SK-N-SH treated with all-trans-retinoic acid at 6 μM for 48 hours (cell line): ENCODE measurements around the gene TSC2.

Experiments
- ATAC-seq: fragments of 200-7000 bp; cut with Tn5 transposase; 3 replicates; pipeline ENCODE4 v1.9.1; 2020; ENCODE audit warnings: mild to moderate bottlenecking, moderate library complexity
- ARNTL ChIP-seq: fragments of 450-650 bp; formaldehyde crosslinking; IDR thresholded peaks from 2 replicates; pipeline ENCODE4 v1.5.0; 2020; ENCODE audit warnings: low read depth, mild to moderate bottlenecking, moderate library complexity, borderline replicate concordance
- BACH2 ChIP-seq: fragments of 250-450 bp; sonication (Bioruptor Pico); IDR thresholded peaks from 2 replicates; pipeline ENCODE4 v1.9.0; 2021; ENCODE audit warnings: mild to moderate bottlenecking, borderline replicate concordance
- CSDC2 ChIP-seq: fragments of 250-450 bp; sonication (Bioruptor Pico); IDR thresholded peaks from 2 replicates; pipeline ENCODE4 v1.5.0; 2020; ENCODE audit warnings: mild to moderate bottlenecking, moderate library complexity
- ESRRG ChIP-seq: fragments of 250-450 bp; sonication (Bioruptor Pico); IDR thresholded peaks from 2 replicates; pipeline ENCODE4 v1.6.1; 2021; ENCODE audit warnings: mild to moderate bottlenecking
- GLIS3 ChIP-seq: fragments of 250-450 bp; sonication (Bioruptor Pico); IDR thresholded peaks from 2 replicates; pipeline ENCODE4 v1.5.0; 2020; ENCODE audit warnings: mild to moderate bottlenecking, moderate library complexity
- OSR1 ChIP-seq: fragments of 250-450 bp; sonication (Bioruptor Pico); IDR thresholded peaks from 2 replicates; pipeline ENCODE4 v1.8.0; 2022; ENCODE audit warnings: moderate library complexity, mild to moderate bottlenecking, inconsistent platforms
- PPARA ChIP-seq: fragments of 250-450 bp; sonication (Bioruptor Pico); IDR thresholded peaks from 2 replicates; pipeline ENCODE4 v1.5.0; 2020; ENCODE audit warnings: mild to moderate bottlenecking, borderline replicate concordance
- RARB ChIP-seq: fragments of 250-450 bp; sonication (Bioruptor Pico); IDR thresholded peaks from 2 replicates; pipeline ENCODE4 v1.8.0; 2021; ENCODE audit warnings: mild to moderate bottlenecking, moderate library complexity
- SNAI2 ChIP-seq: fragments of 250-450 bp; sonication (Bioruptor Pico); IDR thresholded peaks from 2 replicates; pipeline ENCODE4 v1.5.0; 2020; ENCODE audit warnings: mild to moderate bottlenecking, moderate library complexity
- TCF4 ChIP-seq: fragments of 250-450 bp; sonication (Bioruptor Pico); IDR thresholded peaks from 2 replicates; pipeline ENCODE4 v1.8.0; 2021; ENCODE audit warnings: mild to moderate bottlenecking, moderate library complexity, borderline replicate concordance
- ZC3H10 ChIP-seq: fragments of 250-450 bp; sonication (Bioruptor Pico); IDR thresholded peaks from 2 replicates; pipeline ENCODE4 v1.5.1; 2021; ENCODE audit warnings: mild to moderate bottlenecking, moderate library complexity
- ZFP3 ChIP-seq: fragments of 250-450 bp; sonication (Bioruptor Pico); IDR thresholded peaks from 2 replicates; pipeline ENCODE4 v1.5.0; 2020; ENCODE audit warnings: mild to moderate bottlenecking, moderate library complexity
- ZFP30 ChIP-seq: fragments of 450-650 bp; formaldehyde crosslinking; IDR thresholded peaks from 2 replicates; pipeline ENCODE4 v1.5.0; 2022; ENCODE audit warnings: mild to moderate bottlenecking, moderate library complexity
- ZNF565 ChIP-seq: fragments of 450-650 bp; formaldehyde crosslinking; conservative IDR thresholded peaks from 2 replicates; pipeline ENCODE4 v1.5.0; 2020; ENCODE audit warnings: low read depth, mild to moderate bottlenecking, moderate library complexity
- ZNF70 ChIP-seq: fragments of 450-650 bp; formaldehyde crosslinking; IDR thresholded peaks from 2 replicates; pipeline ENCODE4 v1.5.0; 2020; ENCODE audit warnings: mild to moderate bottlenecking, moderate library complexity
- ZNF8 ChIP-seq: fragments of 450-650 bp; formaldehyde crosslinking; IDR thresholded peaks from 2 replicates; pipeline ENCODE4 v1.5.0; 2020; ENCODE audit warnings: mild to moderate bottlenecking, moderate library complexity
- TF ChIP-seq, protein P1 (sequence below): fragments of 250-450 bp; sonication (Bioruptor Pico); IDR thresholded peaks from 2 replicates; pipeline ENCODE4 v1.5.0; 2020; ENCODE audit warnings: mild to moderate bottlenecking, moderate library complexity
- TF ChIP-seq, protein P2 (sequence below): fragments of 250-450 bp; sonication (Bioruptor Pico); IDR thresholded peaks from 2 replicates; pipeline ENCODE4 v1.8.0; 2020; ENCODE audit warnings: mild to moderate bottlenecking, moderate library complexity, borderline replicate concordance
- TF ChIP-seq, protein P3 (sequence below): fragments of 250-450 bp; sonication (Bioruptor Pico); IDR thresholded peaks from 2 replicates; pipeline ENCODE4 v1.8.0; 2021; ENCODE audit warnings: low read depth, mild to moderate bottlenecking, moderate library complexity, borderline replicate concordance
- TF ChIP-seq, protein P4 (sequence below): fragments of 250-450 bp; sonication (Bioruptor Pico); IDR thresholded peaks from 2 replicates; pipeline ENCODE4 v1.5.1; 2020; ENCODE audit warnings: low read depth, mild to moderate bottlenecking, moderate library complexity

TSC2 gene

DNA sequence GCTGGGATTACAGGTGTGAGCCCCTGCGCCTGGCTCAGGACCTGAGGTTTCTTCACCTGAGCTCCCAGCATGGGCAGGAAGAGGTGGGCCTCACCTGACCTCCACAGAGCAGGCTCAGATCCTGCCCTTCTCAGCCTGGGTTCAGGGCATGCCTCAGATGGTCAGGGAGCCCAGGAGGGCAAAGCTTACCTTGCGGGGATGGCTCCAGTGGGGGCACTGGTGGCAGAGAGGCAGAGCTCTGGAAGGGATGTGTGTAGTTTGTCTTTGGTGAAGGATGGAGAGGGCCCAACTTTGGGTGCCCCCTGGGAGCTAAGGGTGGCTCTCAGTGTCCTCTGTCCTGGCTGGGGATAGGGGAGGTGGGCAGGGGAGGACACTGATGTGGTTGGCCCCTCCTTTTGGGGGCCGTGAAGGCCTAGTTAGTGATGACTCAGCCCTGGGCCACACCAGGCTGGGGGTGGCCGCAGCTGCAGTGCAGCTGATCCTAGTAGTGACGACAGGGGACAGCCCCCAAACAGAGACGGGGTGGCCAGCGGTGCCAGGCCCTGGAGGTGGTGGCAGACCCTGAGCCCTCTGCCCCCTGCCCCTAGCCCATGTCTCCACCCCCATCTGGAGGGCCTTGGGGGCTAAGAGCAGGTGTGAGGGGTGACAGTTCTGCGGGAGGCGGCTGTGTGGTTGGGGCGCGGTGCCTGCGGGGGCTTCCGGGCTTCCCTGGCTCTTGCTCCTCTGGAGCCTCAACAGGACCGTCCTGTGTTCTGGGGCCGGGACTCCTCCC is 15.3 kb upstream of the TSC2 start (continued):
- TF ChIP-seq, protein P1, sequence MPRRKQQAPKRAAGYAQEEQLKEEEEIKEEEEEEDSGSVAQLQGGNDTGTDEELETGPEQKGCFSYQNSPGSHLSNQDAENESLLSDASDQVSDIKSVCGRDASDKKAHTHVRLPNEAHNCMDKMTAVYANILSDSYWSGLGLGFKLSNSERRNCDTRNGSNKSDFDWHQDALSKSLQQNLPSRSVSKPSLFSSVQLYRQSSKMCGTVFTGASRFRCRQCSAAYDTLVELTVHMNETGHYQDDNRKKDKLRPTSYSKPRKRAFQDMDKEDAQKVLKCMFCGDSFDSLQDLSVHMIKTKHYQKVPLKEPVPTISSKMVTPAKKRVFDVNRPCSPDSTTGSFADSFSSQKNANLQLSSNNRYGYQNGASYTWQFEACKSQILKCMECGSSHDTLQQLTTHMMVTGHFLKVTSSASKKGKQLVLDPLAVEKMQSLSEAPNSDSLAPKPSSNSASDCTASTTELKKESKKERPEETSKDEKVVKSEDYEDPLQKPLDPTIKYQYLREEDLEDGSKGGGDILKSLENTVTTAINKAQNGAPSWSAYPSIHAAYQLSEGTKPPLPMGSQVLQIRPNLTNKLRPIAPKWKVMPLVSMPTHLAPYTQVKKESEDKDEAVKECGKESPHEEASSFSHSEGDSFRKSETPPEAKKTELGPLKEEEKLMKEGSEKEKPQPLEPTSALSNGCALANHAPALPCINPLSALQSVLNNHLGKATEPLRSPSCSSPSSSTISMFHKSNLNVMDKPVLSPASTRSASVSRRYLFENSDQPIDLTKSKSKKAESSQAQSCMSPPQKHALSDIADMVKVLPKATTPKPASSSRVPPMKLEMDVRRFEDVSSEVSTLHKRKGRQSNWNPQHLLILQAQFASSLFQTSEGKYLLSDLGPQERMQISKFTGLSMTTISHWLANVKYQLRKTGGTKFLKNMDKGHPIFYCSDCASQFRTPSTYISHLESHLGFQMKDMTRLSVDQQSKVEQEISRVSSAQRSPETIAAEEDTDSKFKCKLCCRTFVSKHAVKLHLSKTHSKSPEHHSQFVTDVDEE (CRISPR knock-in tag) = no peak
- TF ChIP-seq PPARA (CRISPR knock-in tag) = no peak

DNA sequence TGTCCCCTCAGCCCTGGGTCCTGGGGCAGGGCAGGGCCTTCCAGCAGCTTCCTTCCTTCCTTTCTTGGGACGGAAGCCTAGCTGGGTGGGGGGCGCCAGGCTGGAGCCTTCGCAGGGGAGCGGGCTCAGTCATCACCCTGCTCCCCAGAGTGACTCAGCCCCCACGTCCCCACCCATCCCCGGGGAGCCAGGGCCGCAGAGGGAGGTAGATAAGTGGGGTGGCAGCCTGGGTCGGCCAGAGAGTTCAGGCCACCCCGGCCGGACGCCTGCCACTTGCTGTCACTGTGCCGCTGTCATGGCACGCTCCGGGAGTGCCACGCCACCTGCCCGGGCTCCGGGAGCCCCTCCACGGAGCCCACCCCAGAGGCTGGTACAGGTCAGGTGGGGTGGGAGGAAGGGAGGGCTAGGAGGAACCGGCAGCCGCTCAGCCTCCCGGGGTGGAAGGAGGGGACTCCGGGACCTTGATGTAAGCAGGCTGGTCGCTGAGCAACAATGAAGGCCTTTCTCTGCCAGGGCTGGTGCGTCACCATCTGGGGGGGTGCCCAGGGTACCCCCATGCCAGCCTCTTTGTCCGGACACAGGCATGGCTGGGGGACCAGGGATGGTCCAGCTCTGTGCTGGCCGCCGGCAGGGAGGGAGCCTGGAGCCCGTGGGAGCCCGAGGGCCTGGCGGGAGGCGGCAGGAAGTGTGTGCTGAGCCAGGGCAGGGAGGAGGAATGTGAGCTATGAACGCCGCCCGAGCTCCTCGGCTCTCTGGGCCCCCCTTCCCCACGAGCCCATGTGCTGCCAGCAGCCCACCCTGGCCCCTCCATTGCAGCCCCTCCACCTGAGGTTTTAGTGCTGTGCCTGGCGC is 14.5 kb upstream of the TSC2 start:
- ATAC-seq = peak; percentile 90

DNA sequence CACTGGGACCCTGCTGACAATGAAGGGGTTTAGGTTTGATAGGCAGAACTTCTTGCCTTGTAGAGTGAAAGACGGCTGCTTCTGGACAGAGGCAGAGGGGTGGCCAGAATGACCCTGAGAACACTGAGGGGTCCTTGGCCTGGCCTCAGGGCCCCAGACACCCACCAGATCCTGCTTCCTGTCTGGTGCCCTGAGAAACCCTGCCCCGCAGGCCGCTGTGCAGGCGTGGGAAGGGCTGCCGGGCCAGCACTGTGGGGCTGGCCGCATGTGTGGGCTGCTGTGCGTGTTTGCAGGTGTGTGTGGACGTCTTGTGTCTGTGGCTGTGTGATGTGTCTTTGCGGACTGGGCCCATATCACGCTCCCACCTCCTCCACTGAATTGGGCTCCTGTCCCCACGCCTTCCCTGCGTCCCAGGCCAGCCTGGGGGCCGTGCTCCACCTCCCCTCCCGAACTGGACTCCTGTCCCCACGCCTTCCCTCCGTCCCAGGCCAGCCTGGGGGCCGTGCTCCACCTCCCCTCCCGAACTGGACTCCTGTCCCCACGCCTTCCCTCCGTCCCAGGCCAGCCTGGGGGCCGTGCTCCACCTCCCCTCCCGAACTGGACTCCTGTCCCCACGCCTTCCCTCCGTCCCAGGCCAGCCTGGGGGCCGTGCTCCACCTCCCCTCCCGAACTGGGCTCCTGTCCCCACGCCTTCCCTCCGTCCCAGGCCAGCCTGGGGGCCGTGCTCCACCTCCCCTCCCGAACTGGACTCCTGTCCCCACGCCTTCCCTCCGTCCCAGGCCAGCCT is 13.7 kb upstream of the TSC2 start:
- ATAC-seq = peak; percentile 19

More for the DNA sequence above, 14.5 kb upstream of the TSC2 start:
- TF ChIP-seq ARNTL (no peak), ZFP3 (peak; percentile 31; the same call in 1 of the 2 replicates)
- TF ChIP-seq, protein P2, sequence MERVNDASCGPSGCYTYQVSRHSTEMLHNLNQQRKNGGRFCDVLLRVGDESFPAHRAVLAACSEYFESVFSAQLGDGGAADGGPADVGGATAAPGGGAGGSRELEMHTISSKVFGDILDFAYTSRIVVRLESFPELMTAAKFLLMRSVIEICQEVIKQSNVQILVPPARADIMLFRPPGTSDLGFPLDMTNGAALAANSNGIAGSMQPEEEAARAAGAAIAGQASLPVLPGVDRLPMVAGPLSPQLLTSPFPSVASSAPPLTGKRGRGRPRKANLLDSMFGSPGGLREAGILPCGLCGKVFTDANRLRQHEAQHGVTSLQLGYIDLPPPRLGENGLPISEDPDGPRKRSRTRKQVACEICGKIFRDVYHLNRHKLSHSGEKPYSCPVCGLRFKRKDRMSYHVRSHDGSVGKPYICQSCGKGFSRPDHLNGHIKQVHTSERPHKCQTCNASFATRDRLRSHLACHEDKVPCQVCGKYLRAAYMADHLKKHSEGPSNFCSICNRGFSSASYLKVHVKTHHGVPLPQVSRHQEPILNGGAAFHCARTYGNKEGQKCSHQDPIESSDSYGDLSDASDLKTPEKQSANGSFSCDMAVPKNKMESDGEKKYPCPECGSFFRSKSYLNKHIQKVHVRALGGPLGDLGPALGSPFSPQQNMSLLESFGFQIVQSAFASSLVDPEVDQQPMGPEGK = peak; percentile 74; the same call in 1 of the 2 replicates

DNA sequence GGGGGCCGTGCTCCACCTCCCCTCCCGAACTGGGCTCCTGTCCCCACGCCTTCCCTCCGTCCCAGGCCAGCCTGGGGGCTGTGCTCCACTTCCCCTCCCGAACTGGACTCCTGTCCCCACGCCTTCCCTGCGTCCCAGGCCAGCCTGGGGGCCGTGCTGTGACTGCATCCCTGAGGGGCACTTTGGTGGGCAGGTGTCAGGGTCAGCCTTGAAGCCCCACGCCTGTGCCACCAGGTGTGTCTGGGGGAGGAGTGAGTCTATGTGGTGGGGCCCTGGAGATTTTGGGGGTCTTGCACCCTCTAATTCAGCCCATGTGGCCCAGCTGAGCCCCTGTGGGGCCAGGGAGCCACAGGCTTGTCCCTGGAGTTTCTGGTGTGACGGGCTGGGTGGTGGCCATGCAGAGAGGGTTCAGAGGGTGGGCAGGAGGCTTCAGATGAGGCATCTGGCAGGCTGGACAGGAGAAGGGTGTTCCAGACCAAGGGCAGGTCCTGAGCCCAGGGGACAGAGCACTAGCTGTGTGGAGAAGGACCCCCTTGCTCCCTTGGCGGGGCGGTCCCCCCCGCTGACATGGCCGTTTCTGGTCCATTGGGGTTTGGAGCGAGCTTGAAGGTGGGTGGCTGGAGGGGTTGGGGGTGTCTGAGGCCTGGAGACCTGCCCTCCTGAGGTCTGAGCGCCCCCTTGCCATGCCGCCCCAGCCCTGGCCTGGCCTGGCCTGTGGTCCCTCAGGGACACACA is 12.9 kb upstream of the TSC2 start:
- no peak for ATAC-seq
- TF ChIP-seq BACH2 (CRISPR knock-in tag) = no peak
- TF ChIP-seq ESRRG = no peak
- TF ChIP-seq ZFP30 (CRISPR knock-in tag) = no peak
- TF ChIP-seq GLIS3 = no peak
- TF ChIP-seq, protein P3, sequence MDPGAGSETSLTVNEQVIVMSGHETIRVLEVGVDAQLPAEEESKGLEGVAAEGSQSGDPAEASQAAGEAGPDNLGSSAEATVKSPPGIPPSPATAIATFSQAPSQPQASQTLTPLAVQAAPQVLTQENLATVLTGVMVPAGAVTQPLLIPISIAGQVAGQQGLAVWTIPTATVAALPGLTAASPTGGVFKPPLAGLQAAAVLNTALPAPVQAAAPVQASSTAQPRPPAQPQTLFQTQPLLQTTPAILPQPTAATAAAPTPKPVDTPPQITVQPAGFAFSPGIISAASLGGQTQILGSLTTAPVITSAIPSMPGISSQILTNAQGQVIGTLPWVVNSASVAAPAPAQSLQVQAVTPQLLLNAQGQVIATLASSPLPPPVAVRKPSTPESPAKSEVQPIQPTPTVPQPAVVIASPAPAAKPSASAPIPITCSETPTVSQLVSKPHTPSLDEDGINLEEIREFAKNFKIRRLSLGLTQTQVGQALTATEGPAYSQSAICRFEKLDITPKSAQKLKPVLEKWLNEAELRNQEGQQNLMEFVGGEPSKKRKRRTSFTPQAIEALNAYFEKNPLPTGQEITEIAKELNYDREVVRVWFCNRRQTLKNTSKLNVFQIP (CRISPR knock-in tag) = no peak
- TF ChIP-seq, protein P4, sequence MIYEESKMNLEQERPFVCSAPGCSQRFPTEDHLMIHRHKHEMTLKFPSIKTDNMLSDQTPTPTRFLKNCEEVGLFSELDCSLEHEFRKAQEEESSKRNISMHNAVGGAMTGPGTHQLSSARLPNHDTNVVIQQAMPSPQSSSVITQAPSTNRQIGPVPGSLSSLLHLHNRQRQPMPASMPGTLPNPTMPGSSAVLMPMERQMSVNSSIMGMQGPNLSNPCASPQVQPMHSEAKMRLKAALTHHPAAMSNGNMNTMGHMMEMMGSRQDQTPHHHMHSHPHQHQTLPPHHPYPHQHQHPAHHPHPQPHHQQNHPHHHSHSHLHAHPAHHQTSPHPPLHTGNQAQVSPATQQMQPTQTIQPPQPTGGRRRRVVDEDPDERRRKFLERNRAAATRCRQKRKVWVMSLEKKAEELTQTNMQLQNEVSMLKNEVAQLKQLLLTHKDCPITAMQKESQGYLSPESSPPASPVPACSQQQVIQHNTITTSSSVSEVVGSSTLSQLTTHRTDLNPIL (CRISPR knock-in tag) = no peak
- no peak for TF ChIP-seq ZNF565 (CRISPR knock-in tag)
- TF ChIP-seq ZC3H10 = no peak
- TF ChIP-seq, protein P1 (CRISPR knock-in tag) = no peak
- TF ChIP-seq ZNF8 (CRISPR knock-in tag) = no peak
- TF ChIP-seq ZNF70 (CRISPR knock-in tag) = no peak
- TF ChIP-seq CSDC2 (CRISPR knock-in tag) = no peak
- TF ChIP-seq, protein P2 = no peak
- TF ChIP-seq RARB = no peak
- TF ChIP-seq OSR1 = no peak
- no peak for TF ChIP-seq SNAI2
- TF ChIP-seq TCF4 = no peak
